Measurements from ENCODE around the gene PPP1R3G. TPM values are rescaled to one million over a fixed set of nuclear protein-coding genes. Genes with fewer than 3 reads are reported as not detected.
"Not testable (repeated sequence)": the region's sequence is repeated elsewhere in the genome, so short reads cannot be mapped to it uniquely, and the experiment has no call there.

PPP1R3G gene
- total RNA-seq, 1 experiment from 2014 or later: 0.44 TPM

DNA sequence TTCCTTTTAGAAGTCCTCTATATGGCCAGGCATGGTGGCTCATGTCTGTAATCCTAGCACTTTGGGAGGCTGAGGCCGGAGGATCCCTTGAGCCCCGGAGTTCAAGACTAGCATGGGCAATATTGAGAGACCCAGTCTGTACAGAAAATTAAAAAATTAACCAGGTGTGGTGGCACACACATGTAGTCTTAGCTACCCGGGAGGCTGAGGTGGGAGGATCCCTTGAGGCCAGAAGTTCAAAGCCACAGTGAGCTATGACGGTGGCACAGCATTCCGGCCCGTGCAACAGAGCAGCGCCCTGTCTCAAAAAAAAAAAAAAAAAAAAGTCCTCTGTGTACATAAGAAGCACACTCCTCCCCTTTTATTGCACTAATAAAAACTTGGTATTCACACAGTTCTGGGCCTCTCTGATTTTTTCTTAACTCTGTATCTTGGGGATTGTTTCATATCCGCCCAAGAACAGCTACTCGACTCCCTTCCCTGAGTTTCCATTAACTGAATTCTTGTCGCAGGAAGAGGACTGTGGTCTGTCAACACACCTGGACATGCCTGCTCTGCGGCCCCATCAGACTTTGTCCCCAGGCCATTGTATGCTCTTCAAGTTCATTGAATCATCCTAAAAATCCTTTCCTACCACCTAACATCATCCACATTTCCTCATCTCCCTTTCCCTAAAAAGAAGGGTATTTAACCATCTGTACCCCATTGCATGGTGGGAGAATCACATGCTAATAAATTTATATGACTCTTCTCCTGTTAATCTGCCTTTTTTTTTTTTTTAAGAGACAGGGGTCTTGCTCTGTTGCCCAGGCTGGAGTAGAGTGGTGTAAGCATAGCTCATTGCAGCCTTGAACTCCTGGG, 25.9 kb upstream of the PPP1R3G start:
- intact Hi-C loops (cut with micrococcal nuclease; ENCODE audit: unreplicated experiment) (no loop called here), in situ Hi-C loops (cut with HindIII; ENCODE audit: low pct_unique_long_range_greater_than_20kb, low sequenced_read_pairs) (no loop called here)
- Histone ChIP-seq H3K36me3 (ENCODE audit: control insufficient read depth, insufficient read depth, low read length) (no peaks in the 10 kb centered on the region), H3K4me1 (ENCODE audit: control insufficient read depth, insufficient read depth, low read length) (no peaks in the 10 kb centered on the region), H3K27me3 (ENCODE audit: control insufficient read depth, insufficient read depth, low read length) (no peaks in the 10 kb centered on the region; the same call in none of the 2 replicates), H3K9me3 (ENCODE audit: control insufficient read depth, insufficient read depth, low read depth, low read length) (no peaks in the 10 kb centered on the region), H3K27ac (ENCODE audit: low read length) (no peak overlapping the region), H3K4me3 (ENCODE audit: low read depth in 2 of 2, low read length in 2 of 2) (no peak overlapping the region)
- no peak for ATAC-seq
- CTCF ChIA-PET: interaction anchor here (0.6 kb wide), 1 partner anchor 588 kb away, joined by 3 read pairs; no protein-coding TSS in a partner anchor
- no TSS peak for BruUV-seq (replicated peaks)
- POLR2A ChIA-PET: no interaction called here
- no peak for DNase-seq (ENCODE audit: low read depth, low spot score)
- TF ChIP-seq SIN3A (IDR thresholded peaks at IDR 0.05; ENCODE audit: borderline replicate concordance, insufficient read depth, low read depth, low read length): no peak
- TF ChIP-seq REST (IDR thresholded peaks at IDR 0.05; ENCODE audit: insufficient read depth in 1 of 2, low read depth in 2 of 2, low read length in 1 of 2): no peak
- TF ChIP-seq, protein P1, sequence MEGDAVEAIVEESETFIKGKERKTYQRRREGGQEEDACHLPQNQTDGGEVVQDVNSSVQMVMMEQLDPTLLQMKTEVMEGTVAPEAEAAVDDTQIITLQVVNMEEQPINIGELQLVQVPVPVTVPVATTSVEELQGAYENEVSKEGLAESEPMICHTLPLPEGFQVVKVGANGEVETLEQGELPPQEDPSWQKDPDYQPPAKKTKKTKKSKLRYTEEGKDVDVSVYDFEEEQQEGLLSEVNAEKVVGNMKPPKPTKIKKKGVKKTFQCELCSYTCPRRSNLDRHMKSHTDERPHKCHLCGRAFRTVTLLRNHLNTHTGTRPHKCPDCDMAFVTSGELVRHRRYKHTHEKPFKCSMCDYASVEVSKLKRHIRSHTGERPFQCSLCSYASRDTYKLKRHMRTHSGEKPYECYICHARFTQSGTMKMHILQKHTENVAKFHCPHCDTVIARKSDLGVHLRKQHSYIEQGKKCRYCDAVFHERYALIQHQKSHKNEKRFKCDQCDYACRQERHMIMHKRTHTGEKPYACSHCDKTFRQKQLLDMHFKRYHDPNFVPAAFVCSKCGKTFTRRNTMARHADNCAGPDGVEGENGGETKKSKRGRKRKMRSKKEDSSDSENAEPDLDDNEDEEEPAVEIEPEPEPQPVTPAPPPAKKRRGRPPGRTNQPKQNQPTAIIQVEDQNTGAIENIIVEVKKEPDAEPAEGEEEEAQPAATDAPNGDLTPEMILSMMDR (IDR thresholded peaks at IDR 0.05): no peak
- TF ChIP-seq TCF7L2 (IDR thresholded peaks at IDR 0.05; ENCODE audit: low read depth, low read length): no peak
- no peak for TF ChIP-seq POLR2AphosphoS5 (IDR thresholded peaks at IDR 0.05; ENCODE audit: low read depth, low read length)

DNA sequence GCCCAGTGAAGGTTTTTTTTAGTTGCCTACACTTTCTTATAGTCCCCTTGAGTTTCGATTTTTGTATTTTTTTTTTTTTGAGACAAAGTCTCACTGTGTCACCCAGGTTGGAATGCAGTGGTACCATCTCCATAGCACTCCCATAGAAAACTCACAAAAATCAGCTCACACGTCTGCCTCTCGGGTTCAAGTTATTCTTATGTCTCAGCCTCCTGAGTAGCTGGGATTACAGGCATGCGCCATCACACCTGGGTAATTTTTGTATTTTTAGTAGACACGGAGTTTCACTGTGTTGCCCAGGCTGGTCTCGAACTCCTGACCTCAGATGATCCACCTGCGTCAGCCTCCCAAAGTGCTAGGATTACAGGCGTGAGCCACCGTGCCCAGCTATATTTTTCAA, 24.7 kb upstream of the PPP1R3G start:
- ATAC-seq; BruUV-seq (replicated peaks); H3K27me3 ChIP-seq (ENCODE audit: control insufficient read depth, insufficient read depth, low read length); intact Hi-C loops (cut with micrococcal nuclease; ENCODE audit: unreplicated experiment); CTCF ChIA-PET; in situ Hi-C loops (cut with HindIII; ENCODE audit: low pct_unique_long_range_greater_than_20kb, low sequenced_read_pairs); H3K36me3 ChIP-seq (ENCODE audit: control insufficient read depth, insufficient read depth, low read length); POLR2A ChIA-PET; H3K9me3 ChIP-seq (ENCODE audit: control insufficient read depth, insufficient read depth, low read depth, low read length); H3K4me1 ChIP-seq (ENCODE audit: control insufficient read depth, insufficient read depth, low read length); H3K27ac ChIP-seq (ENCODE audit: low read length); H3K4me3 ChIP-seq (ENCODE audit: low read depth in 2 of 2, low read length in 2 of 2); DNase-seq (ENCODE audit: low read depth, low spot score): not testable (repeated sequence)

DNA sequence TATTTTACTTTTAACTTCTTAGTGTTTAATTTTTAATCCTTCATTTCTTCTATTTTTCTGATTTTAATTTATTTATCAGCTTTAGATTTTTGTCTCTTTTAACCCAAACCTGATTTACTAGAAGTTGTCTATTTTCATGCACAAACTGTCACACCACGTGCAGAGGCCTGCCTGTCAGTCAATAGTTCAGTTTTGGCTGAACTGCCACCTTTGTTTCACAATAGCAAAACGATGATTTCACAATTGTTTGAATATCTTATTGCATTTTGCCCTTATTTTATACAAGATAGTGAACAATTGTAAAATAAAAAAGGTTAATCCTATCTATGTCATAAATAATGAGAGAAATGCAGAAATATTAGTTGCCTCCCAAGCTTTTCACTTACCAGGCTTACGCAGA, 24.0 kb upstream of the PPP1R3G start:
- no peak overlapping the region for H3K27ac ChIP-seq (ENCODE audit: low read length)
- no peaks in the 10 kb centered on the region for H3K9me3 ChIP-seq (ENCODE audit: control insufficient read depth, insufficient read depth, low read depth, low read length)
- peaks cover 5% of the 10 kb centered on the region for H3K27me3 ChIP-seq (ENCODE audit: control insufficient read depth, insufficient read depth, low read length)
- no peak for DNase-seq (ENCODE audit: low read depth, low spot score)
- ATAC-seq: no peak
- BruUV-seq (replicated peaks): no TSS peak
- ChIA-PET POLR2A (no interaction called here), CTCF (no interaction called here)
- no peak overlapping the region for H3K4me3 ChIP-seq (ENCODE audit: low read depth in 2 of 2, low read length in 2 of 2)
- intact Hi-C loops (cut with micrococcal nuclease; ENCODE audit: unreplicated experiment) (no loop called here), in situ Hi-C loops (cut with HindIII; ENCODE audit: low pct_unique_long_range_greater_than_20kb, low sequenced_read_pairs) (no loop called here)
- H3K36me3 ChIP-seq (ENCODE audit: control insufficient read depth, insufficient read depth, low read length): no peaks in the 10 kb centered on the region
- no peaks in the 10 kb centered on the region for H3K4me1 ChIP-seq (ENCODE audit: control insufficient read depth, insufficient read depth, low read length)
- TF ChIP-seq SIN3A (IDR thresholded peaks at IDR 0.05; ENCODE audit: borderline replicate concordance, insufficient read depth, low read depth, low read length): no peak
- TF ChIP-seq POLR2AphosphoS5 (IDR thresholded peaks at IDR 0.05; ENCODE audit: low read depth, low read length): no peak
- TF ChIP-seq, protein P1 (IDR thresholded peaks at IDR 0.05): no peak
- no peak for TF ChIP-seq TCF7L2 (IDR thresholded peaks at IDR 0.05; ENCODE audit: low read depth, low read length)
- no peak for TF ChIP-seq REST (IDR thresholded peaks at IDR 0.05; ENCODE audit: insufficient read depth in 1 of 2, low read depth in 2 of 2, low read length in 1 of 2)
